Loucy (cell line): Measurements from ENCODE around the gene BCAS3.

ENCODE experiments used
- CTCF ChIP-seq: fragments of 200-600 bp; sonication (generic); conservative IDR thresholded peaks from 2 replicates; pipeline ENCODE4 v1.5.1; 2014; ENCODE audit warnings: mild to moderate bottlenecking, antibody characterized with exemption, low read length
- EZH2phosphoT487 ChIP-seq: fragments of 200-600 bp; IDR thresholded peaks from 2 replicates; pipeline ENCODE4 v1.6.1; 2018; ENCODE audit warnings: antibody characterized with exemption, mild to moderate bottlenecking, moderate library complexity, borderline replicate concordance

- TF ChIP-seq CTCF (peak; percentile 94), EZH2phosphoT487 (no peak)
Observed at GRCh38 chr17:60720763-60721531, 43.3 kb downstream of the BCAS3 start.
